LNCAP (cell line): Measurements from ENCODE around the gene TBXAS1.

Experiments
- TF ChIP-seq, protein P1 (sequence below): fragments of 450-650 bp; IDR thresholded peaks from 2 replicates; pipeline ENCODE4 v1.5.1; 2017; ENCODE audit warnings: mild to moderate bottlenecking

Gene TBXAS1

DNA sequence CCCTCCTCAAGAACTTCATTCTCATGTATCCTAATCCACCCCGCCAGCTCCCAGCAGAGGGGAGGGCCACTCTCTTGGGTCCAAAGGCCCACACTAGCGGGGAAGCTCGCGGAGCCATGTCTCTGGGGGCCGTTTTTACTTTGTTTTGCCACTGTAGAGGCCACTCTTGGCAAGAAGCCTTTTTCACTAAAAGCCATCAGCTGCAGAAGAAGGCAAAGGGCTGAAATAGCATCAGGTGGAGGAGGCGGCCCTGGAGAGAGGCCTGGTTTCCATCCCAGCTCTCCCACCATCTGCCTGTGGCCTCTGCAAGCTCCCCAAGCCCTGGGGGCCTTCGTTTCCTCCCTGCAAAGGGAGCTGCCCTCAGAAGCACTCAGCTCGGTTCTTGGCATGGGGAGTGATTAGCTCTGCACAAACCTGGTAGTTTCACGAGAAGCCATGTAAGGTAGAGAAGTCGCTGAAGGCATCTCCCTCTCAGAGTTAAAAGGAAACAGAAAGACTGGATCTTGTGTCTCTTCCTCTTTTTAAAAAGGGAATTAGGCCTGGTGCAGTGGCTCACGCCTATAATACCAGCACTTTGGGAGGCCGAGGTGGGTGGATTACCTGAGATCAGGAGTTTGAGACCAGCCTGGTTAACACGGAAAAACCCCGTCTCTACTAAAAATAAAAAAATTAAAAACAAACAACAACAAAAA lies 163.4 kb downstream of the TBXAS1 start:
- TF ChIP-seq, protein P1, sequence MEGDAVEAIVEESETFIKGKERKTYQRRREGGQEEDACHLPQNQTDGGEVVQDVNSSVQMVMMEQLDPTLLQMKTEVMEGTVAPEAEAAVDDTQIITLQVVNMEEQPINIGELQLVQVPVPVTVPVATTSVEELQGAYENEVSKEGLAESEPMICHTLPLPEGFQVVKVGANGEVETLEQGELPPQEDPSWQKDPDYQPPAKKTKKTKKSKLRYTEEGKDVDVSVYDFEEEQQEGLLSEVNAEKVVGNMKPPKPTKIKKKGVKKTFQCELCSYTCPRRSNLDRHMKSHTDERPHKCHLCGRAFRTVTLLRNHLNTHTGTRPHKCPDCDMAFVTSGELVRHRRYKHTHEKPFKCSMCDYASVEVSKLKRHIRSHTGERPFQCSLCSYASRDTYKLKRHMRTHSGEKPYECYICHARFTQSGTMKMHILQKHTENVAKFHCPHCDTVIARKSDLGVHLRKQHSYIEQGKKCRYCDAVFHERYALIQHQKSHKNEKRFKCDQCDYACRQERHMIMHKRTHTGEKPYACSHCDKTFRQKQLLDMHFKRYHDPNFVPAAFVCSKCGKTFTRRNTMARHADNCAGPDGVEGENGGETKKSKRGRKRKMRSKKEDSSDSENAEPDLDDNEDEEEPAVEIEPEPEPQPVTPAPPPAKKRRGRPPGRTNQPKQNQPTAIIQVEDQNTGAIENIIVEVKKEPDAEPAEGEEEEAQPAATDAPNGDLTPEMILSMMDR = no peak

DNA sequence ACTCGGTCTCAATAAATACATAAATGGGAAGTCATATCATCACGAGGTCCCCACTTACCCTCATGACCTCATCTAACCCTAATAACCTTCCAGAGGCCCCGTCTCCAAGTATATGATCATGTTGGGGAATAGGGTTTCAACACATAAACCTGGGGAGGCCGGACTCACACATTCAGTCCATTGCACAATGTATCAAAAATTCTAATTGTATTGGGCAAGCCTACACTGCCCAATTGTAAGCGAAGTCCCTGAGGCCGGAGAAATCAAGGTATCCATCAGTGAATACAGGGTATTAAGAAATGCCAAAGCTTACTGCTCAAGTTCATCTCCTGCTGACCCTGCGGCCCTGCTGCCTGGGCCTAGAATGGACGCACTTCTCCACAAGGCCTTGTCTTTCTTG lies 164.1 kb downstream of the TBXAS1 start:
- TF ChIP-seq, protein P1 = no peak

DNA sequence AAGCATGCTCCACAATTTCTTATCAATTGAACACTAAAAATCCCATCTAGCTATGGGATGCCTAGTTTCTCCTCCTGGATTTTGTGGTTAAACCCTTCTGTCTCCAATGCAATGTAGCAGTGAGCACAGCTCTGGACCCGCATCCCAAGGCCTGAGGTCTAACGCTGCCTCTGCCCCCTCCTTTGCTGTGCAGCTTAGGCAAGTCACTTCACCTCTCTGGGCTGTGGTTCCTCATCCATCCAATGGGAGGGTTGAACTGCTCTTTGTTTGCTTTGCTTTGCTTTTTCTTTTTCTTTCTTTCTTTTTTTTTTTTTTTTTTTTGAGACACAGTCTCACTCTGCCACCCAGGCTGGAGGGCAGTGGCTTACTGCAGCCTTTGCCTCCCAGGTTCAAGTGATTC lies 164.5 kb downstream of the TBXAS1 start:
- TF ChIP-seq, protein P1 = no peak

DNA sequence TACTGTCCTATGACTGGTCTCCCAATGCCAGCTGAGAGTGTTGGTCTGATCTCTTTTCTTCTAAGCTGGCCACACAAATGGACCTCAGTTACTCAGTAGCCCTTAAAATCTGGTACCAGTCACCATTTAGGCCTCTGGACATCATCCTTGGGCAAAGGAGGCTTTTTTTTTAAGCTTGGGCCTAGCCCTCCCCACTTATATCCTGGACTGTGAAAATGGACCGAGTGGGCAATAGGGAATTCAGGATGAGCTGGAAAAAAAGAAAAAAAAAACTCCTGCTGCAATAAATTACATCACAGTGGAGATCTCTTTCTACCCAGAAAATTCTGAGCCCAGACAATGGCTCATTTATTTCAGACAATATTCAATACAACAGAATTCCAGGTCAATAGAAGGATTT lies 165.3 kb downstream of the TBXAS1 start:
- TF ChIP-seq, protein P1 = no peak

DNA sequence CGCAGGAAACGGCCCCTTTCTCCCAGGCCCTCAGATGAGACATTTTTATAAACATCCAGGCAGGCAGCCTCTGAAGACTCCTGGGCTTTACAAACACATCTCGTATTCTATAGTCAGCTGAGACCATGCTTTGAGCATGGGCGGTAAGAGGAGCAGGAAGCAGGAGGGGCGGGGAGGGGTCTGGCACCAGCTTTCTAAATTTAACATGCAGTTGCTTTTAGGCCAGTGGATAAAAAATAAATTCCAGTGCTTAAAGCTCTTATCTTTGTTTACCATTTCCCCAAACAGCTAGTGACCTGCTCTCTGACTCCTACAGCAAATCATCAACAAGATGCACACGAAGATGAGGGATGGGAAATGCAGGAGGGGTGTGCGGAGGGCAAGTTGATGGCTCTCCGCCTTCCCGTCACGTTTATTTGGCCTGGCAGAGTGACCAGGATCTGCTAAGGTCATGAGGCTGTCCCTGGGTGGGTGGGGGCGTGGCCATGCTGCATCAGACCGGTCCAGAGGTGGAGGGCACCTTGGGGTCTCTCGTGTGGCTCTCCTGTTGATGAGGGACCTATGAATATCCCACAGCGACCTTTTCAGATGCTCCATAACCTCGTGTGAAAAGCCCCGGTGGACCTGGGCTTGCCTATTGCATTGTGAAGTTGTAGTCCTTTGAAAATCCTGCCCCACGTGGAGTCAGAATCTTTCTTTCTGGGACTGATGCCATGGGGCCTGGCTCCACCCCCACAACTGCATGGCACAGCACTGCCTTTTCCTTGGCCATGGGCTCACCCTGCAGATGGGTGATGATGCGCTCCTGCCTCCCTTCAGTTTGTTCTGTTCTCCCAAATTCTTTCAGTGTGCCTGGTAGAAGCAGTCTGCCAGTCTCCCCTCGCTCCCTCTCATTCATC lies 166.2 kb downstream of the TBXAS1 start:
- TF ChIP-seq, protein P1 = no peak

DNA sequence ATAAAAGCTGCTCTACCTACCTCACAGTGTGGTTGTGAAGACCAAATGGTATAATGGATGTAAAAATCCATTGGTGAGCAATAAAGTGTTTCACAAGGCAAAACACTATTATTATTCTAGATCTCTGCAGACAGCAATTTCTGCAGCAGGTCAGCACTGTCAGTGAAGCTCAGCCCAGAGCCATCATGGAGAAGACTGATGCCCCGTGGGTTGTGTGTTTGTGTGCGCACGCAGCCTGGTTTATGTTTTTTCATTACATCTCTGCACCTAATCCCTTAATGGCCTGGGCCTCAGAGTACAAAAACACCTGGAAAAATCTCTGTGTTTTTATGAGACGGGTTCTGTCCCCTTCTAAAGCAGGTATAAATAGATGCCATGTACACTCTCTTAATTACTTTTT lies 169.5 kb downstream of the TBXAS1 start:
- TF ChIP-seq, protein P1 = no peak

DNA sequence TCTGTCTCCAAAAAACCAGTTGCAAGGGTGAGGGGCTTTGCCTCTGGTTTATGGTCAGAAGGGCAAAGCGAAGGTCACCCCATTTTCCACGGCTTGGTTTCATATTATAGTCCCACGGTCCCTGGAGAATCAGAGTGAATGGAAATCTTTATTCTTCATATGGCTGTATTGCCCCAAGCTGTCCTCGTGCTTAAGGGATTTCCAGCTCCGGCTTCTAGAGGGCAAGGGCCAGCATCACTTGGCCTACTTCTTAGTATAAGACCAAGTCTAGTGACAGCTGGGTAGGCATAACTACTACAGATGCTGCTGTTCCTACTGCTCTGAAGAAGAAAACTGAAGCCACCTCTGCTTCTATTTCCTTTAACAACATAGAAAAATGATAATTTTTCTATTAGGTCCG lies 170.5 kb downstream of the TBXAS1 start:
- TF ChIP-seq, protein P1 = no peak
